Thyroid gland (tissue), 4 donors: ENCODE data around the gene SGIP1. TPM values are rescaled to one million over a fixed set of nuclear protein-coding genes. Genes with fewer than 3 reads are reported as not detected.
A peak's percentile ranks its signal among the peaks of the same experiment; 100 is the strongest.

Source experiments
- DNase-seq, 2 donors: peaks; one replicate each; pipeline ENCODE4 v3.0.0-alpha.2; 2019
- H3K27ac ChIP-seq, 3 donors: fragments of 200-600 bp; sonication (generic); 1 replicate in 2 of 3; 2 replicates in 1 of 3; pipeline ENCODE4 v1.5.1; 2016 to 2019; ENCODE audit warnings: mild to moderate bottlenecking in 1 of 3, moderate library complexity in 1 of 3
- H3K27me3 ChIP-seq: fragments of 200-600 bp; sonication (generic); one replicate; pipeline ENCODE4 v1.5.1; 2019
- H3K36me3 ChIP-seq, 2 donors: fragments of 200-600 bp; sonication (generic); one replicate each; pipeline ENCODE4 v1.5.1; 2016 to 2019
- H3K4me1 ChIP-seq, 2 donors: fragments of 200-600 bp; sonication (generic); one replicate each; pipeline ENCODE4 v1.5.1; 2017 to 2019
- H3K4me3 ChIP-seq, 3 donors: fragments of 200-600 bp; sonication (generic); replicated peaks in 1 of 3; 1 replicate in 2 of 3; 2 replicates in 1 of 3; pipeline ENCODE4 v1.5.1; 2016; ENCODE audit warnings: mild to moderate bottlenecking in 1 of 3
- H3K9me3 ChIP-seq: fragments of 200-600 bp; sonication (generic); one replicate; pipeline ENCODE4 v1.5.1; 2017
- CTCF ChIP-seq, 6 experiments: fragments of 200-600 bp in 3 of 6; fragments of 450-650 bp in 3 of 6; sonication (generic) in 3 of 6; IDR thresholded peaks; one replicate each; pipeline ENCODE4 v1.5.1; 2016 to 2019; ENCODE audit warnings: antibody characterized with exemption in 6 of 6, mild to moderate bottlenecking in 2 of 6, inconsistent platforms in 1 of 6, moderate library complexity in 1 of 6
- POLR2A ChIP-seq, 2 donors: fragments of 450-650 bp; IDR thresholded peaks; one replicate each; pipeline ENCODE4 v1.6.1; 2017; ENCODE audit warnings: antibody characterized with exemption in 2 of 2, mild to moderate bottlenecking in 2 of 2, moderate library complexity in 1 of 2
- WGBS, 2 donors: methylation state at CpG; one replicate each; pipeline ENCODE4 v1.1.5; 2017; 5-methylcytosine and 5-hydroxymethylcytosine counted together
- intact Hi-C: fragments of 100-400 bp; cut with DNase I; formaldehyde crosslinking; loops from one replicate; pipeline ENCODE4 v1.15.1; 2023
- total RNA-seq, 4 donors: library from RNA; depleted of rRNA; stranded (reverse); fragments of >200 nt; gene quantifications; one replicate each; pipeline ENCODE4 v1.2.3, GENCODE V29; 2016

Gene SGIP1
- total RNA-seq, 4 donors from 2014 or later, result 18.7 to 25.6 (median 22.4) TPM

GRCh38 chr1:66705110-66705509 is 171.2 kb downstream of the SGIP1 start:
- no peaks in the 10 kb centered on the region for H3K27me3 ChIP-seq
- no peak for DNase-seq
- 75 to 86% methylated on average over 5 of the region's 5 CpGs for WGBS, 2 donors
- no peak overlapping the region for H3K27ac ChIP-seq
- no peak for TF ChIP-seq CTCF (IDR thresholded peaks at IDR 0.05)
- no peak for TF ChIP-seq POLR2A (IDR thresholded peaks at IDR 0.05)
- H3K4me1 ChIP-seq, result no peaks in the 10 kb centered on the region
- no peak overlapping the region for H3K4me3 ChIP-seq
- H3K9me3 ChIP-seq, result no peaks in the 10 kb centered on the region
- intact Hi-C loops, result no loop called here
- no peaks in the 10 kb centered on the region for H3K36me3 ChIP-seq

GRCh38 chr1:66711420-66711819 is 177.5 kb downstream of the SGIP1 start:
- TF ChIP-seq POLR2A (IDR thresholded peaks at IDR 0.05) (no peak), CTCF (IDR thresholded peaks at IDR 0.05) (no peak)
- Histone ChIP-seq H3K27me3 (no peaks in the 10 kb centered on the region), H3K4me1 (no peaks in the 10 kb centered on the region), H3K4me3 (no peak overlapping the region), H3K27ac (no peak overlapping the region), H3K9me3 (no peaks in the 10 kb centered on the region), H3K36me3 (no peaks in the 10 kb centered on the region)
- 24 to 69% methylated on average over 2 of the region's 2 CpGs for WGBS, 2 donors
- DNase-seq, result no peak
- intact Hi-C loops, result no loop called here

- no peak for DNase-seq
- TF ChIP-seq POLR2A (IDR thresholded peaks at IDR 0.05), result no peak
- TF ChIP-seq CTCF (IDR thresholded peaks at IDR 0.05), result no peak
- WGBS, 2 donors, result 54 to 63% methylated on average over 2 of the region's 2 CpGs
These were observed 178.9 kb downstream of the SGIP1 start for GRCh38 chr1:66712839-66713238.

DNA sequence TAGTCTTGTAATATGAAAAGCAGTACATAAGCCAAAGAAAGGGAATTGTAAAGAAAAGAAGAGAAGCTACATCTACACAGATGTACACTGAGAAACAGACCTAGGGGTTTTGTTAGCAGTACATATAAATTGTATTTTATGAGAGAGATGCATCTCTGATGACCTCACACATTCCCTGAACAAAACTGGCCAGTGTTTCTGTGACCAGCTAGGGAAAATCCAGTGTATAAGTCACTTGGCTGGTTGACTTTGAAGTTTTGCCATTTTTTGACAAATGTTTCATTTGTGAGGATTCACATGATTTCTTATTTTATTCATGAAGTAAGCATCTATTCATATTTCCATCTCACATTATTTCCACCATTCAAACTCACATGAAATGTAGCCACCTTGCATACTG is 190.0 kb downstream of the SGIP1 start:
- peaks cover 0 to 6% of the 10 kb centered on the region in 2 donors for H3K4me1 ChIP-seq
- H3K4me3 ChIP-seq, result no peak overlapping the region
- no peak for DNase-seq
- intact Hi-C loops, result loop anchor here (10.0 kb wide), 2 partner anchors 269 to 469 kb away; no protein-coding TSS in a partner anchor
- no peaks in the 10 kb centered on the region for H3K36me3 ChIP-seq
- no peak overlapping the region for H3K27ac ChIP-seq
- H3K9me3 ChIP-seq, result no peaks in the 10 kb centered on the region
- no peaks in the 10 kb centered on the region for H3K27me3 ChIP-seq
- TF ChIP-seq CTCF (IDR thresholded peaks at IDR 0.05) (no peak), POLR2A (IDR thresholded peaks at IDR 0.05) (no peak)

More at GRCh38 chr1:66712839-66713238, 178.9 kb downstream of the SGIP1 start:
- intact Hi-C loops, result no loop called here
- H3K9me3 ChIP-seq, result no peaks in the 10 kb centered on the region
- no peak overlapping the region for H3K27ac ChIP-seq
- no peak overlapping the region for H3K4me3 ChIP-seq
- no peaks in the 10 kb centered on the region for H3K27me3 ChIP-seq
- no peaks in the 10 kb centered on the region for H3K4me1 ChIP-seq
- no peaks in the 10 kb centered on the region for H3K36me3 ChIP-seq

- Histone ChIP-seq H3K4me3 (no peak overlapping the region), H3K36me3 (no peaks in the 10 kb centered on the region), H3K4me1 (peaks cover 0 to 6% of the 10 kb centered on the region in 2 donors), H3K9me3 (no peaks in the 10 kb centered on the region), H3K27ac (peak overlapping the region in 1 of 3 donors; percentile 61), H3K27me3 (no peaks in the 10 kb centered on the region)
- DNase-seq, result peak; percentile 50 to 51
- intact Hi-C loops, result loop anchor here (10.0 kb wide), 2 partner anchors 271 to 471 kb away; no protein-coding TSS in a partner anchor
- TF ChIP-seq POLR2A (IDR thresholded peaks at IDR 0.05) (no peak), CTCF (IDR thresholded peaks at IDR 0.05) (peak; percentile 77 to 99 (median 92))
- 25 to 26% methylated on average over 9 of the region's 9 CpGs for WGBS, 2 donors
These were observed 192.1 kb downstream of the SGIP1 start for GRCh38 chr1:66725885-66726665.
